Measurements from ENCODE around the gene PPIF.

PPIF gene

GRCh38 chr10:79315602-79315920 is 31.7 kb upstream of the PPIF start:
- peaks cover 28% of the 10 kb centered on the region for H3K4me1 ChIP-seq (ENCODE audit: control insufficient read depth, insufficient read depth, low read length)
- H3K9me3 ChIP-seq (ENCODE audit: control insufficient read depth, low read length): no peaks in the 10 kb centered on the region
- H3K36me3 ChIP-seq (ENCODE audit: control insufficient read depth, insufficient read depth, low read length, severe bottlenecking): peaks cover 52% of the 10 kb centered on the region
- H3K9ac ChIP-seq (ENCODE audit: low read length): no peak overlapping the region
- no peak for DNase-seq (ENCODE audit: low read depth)
- no peak overlapping the region for H3K4me3 ChIP-seq (ENCODE audit: low read length)
- no peaks in the 10 kb centered on the region for H3K27me3 ChIP-seq (replicated peaks; ENCODE audit: control insufficient read depth, insufficient read depth, low read length)

DNA sequence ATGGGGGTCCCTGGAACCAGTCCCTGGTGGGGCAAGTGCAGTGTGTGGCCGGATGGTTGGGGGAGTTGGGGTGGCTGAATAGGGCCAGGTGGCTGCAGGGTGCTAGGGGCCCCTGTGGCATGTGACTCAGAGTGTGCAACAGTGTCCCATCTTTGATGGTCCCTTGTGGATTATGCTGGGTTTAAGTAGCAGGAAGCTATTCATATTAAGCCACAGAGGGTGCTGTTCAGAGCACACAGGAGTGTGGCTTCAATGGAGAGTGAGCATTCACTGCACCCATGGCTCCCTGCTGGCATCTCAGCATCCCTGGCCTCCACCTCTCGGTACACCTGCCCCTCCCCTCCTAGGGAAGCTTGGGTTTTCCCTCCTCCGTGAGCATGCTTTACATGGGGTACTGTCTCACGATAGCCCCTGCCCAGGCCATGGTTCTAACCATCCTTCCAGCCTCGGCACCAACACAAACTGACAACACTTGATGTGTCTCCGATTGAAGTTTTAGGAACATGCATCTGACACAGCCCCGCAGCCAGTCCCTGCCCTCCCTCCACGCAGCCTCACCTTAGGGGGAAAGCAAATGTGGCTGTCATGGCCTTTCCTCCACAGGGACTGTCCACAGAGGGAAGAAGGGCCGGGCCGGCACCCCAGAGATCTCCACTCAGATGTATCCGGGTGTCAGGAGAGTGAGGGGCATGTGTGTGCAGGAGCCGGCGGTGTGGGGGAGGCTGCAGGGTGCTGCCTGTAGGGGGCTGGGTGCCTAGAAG is 30.4 kb upstream of the PPIF start:
- Histone ChIP-seq H3K9me3 (ENCODE audit: control insufficient read depth, low read length) (no peaks in the 10 kb centered on the region), H3K36me3 (ENCODE audit: control insufficient read depth, insufficient read depth, low read length, severe bottlenecking) (peaks cover 40% of the 10 kb centered on the region), H3K27me3 (replicated peaks; ENCODE audit: control insufficient read depth, insufficient read depth, low read length) (no peaks in the 10 kb centered on the region), H3K9ac (ENCODE audit: low read length) (peak overlapping the region; percentile 45), H3K4me3 (ENCODE audit: low read length) (no peak overlapping the region), H3K4me1 (ENCODE audit: control insufficient read depth, insufficient read depth, low read length) (peaks cover 40% of the 10 kb centered on the region)
- DNase-seq (ENCODE audit: low read depth): no peak

GRCh38 chr10:79318369-79318768 is 28.9 kb upstream of the PPIF start:
- no peak for DNase-seq (ENCODE audit: low read depth)
- H3K9ac ChIP-seq (ENCODE audit: low read length): no peak overlapping the region
- peaks cover 54% of the 10 kb centered on the region for H3K4me1 ChIP-seq (ENCODE audit: control insufficient read depth, insufficient read depth, low read length)
- peaks cover 26% of the 10 kb centered on the region for H3K36me3 ChIP-seq (ENCODE audit: control insufficient read depth, insufficient read depth, low read length, severe bottlenecking)
- no peaks in the 10 kb centered on the region for H3K9me3 ChIP-seq (ENCODE audit: control insufficient read depth, low read length)
- H3K4me3 ChIP-seq (ENCODE audit: low read length): no peak overlapping the region
- no peaks in the 10 kb centered on the region for H3K27me3 ChIP-seq (replicated peaks; ENCODE audit: control insufficient read depth, insufficient read depth, low read length)

DNA sequence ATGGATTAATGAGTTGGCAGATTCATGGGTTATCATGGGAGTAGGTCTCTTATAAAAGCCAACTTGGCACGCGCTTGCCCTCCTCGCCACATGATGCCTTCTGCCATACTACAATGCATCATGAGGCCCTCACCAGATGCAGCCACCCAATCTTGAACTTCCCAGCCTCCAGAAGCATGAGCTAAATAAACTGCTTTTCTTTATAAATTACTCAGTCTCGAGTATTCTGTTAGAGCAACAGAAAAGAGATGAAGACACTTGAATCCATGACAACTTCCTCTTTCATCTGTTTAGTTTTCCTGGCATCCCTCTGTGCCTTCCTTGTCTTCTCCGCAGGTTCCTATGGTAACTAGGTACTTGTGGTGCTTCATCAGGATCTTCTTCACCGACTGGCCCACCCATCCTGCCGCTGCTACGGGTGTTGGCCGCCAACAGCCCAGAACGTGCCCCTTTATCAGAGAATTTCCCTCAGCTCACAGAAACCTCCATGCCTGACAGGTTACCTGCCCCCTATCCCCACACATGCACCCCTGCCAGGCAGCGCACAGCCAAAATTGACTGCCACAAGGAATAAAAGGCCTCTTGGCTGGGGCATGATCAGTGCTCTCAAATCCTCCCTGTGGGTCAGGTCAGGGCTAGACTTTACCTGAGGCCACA is 28.0 kb upstream of the PPIF start:
- H3K4me1 ChIP-seq (ENCODE audit: control insufficient read depth, insufficient read depth, low read length): peaks cover 54% of the 10 kb centered on the region
- no peaks in the 10 kb centered on the region for H3K9me3 ChIP-seq (ENCODE audit: control insufficient read depth, low read length)
- no peaks in the 10 kb centered on the region for H3K27me3 ChIP-seq (replicated peaks; ENCODE audit: control insufficient read depth, insufficient read depth, low read length)
- no peak overlapping the region for H3K4me3 ChIP-seq (ENCODE audit: low read length)
- no peak for DNase-seq (ENCODE audit: low read depth)
- H3K9ac ChIP-seq (ENCODE audit: low read length): no peak overlapping the region
- peaks cover 17% of the 10 kb centered on the region for H3K36me3 ChIP-seq (ENCODE audit: control insufficient read depth, insufficient read depth, low read length, severe bottlenecking)

- no peaks in the 10 kb centered on the region for H3K27me3 ChIP-seq (replicated peaks; ENCODE audit: control insufficient read depth, insufficient read depth, low read length)
- no peak for DNase-seq (ENCODE audit: low read depth)
- no peaks in the 10 kb centered on the region for H3K9me3 ChIP-seq (ENCODE audit: control insufficient read depth, low read length)
- H3K4me3 ChIP-seq (ENCODE audit: low read length): no peak overlapping the region
- H3K36me3 ChIP-seq (ENCODE audit: control insufficient read depth, insufficient read depth, low read length, severe bottlenecking): peaks cover 8% of the 10 kb centered on the region
- no peak overlapping the region for H3K9ac ChIP-seq (ENCODE audit: low read length)
- peaks cover 54% of the 10 kb centered on the region for H3K4me1 ChIP-seq (ENCODE audit: control insufficient read depth, insufficient read depth, low read length)
These were observed 27.0 kb upstream of the PPIF start for GRCh38 chr10:79320316-79320715.

- Histone ChIP-seq H3K4me3 (ENCODE audit: low read length) (no peak overlapping the region), H3K27me3 (replicated peaks; ENCODE audit: control insufficient read depth, insufficient read depth, low read length) (no peaks in the 10 kb centered on the region), H3K4me1 (ENCODE audit: control insufficient read depth, insufficient read depth, low read length) (peaks cover 54% of the 10 kb centered on the region), H3K36me3 (ENCODE audit: control insufficient read depth, insufficient read depth, low read length, severe bottlenecking) (peaks cover 2% of the 10 kb centered on the region), H3K9me3 (ENCODE audit: control insufficient read depth, low read length) (no peaks in the 10 kb centered on the region), H3K9ac (ENCODE audit: low read length) (no peak overlapping the region)
- DNase-seq (ENCODE audit: low read depth): peak; percentile 86
These were observed 26.3 kb upstream of the PPIF start for GRCh38 chr10:79320820-79321493.

- Histone ChIP-seq H3K36me3 (ENCODE audit: control insufficient read depth, insufficient read depth, low read length, severe bottlenecking) (no peaks in the 10 kb centered on the region), H3K27me3 (replicated peaks; ENCODE audit: control insufficient read depth, insufficient read depth, low read length) (no peaks in the 10 kb centered on the region), H3K4me3 (ENCODE audit: low read length) (no peak overlapping the region), H3K9me3 (ENCODE audit: control insufficient read depth, low read length) (no peaks in the 10 kb centered on the region), H3K4me1 (ENCODE audit: control insufficient read depth, insufficient read depth, low read length) (peaks cover 52% of the 10 kb centered on the region), H3K9ac (ENCODE audit: low read length) (no peak overlapping the region)
- DNase-seq (ENCODE audit: low read depth): no peak
These were observed 25.8 kb upstream of the PPIF start for GRCh38 chr10:79321494-79321882.

DNA sequence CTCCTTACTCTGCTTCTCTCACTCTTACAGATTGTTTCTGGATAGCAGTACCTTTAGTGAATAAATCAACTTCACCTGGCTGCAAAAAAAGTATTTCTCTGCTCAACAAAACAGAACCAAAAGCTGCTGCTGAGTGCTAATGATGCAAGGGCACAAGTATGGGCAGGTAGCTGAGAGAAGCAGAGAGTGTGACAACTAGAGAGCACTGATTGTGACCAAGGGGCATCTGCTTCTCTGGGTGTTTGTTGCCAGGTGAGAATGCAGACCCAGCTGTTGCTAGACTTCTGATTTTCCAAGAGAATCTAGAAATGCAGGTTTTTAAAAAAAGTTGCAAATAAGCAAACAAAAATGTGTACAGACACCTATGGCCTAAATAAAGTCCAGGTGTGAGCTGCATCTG is 25.3 kb upstream of the PPIF start:
- DNase-seq (ENCODE audit: low read depth): no peak
- H3K9ac ChIP-seq (ENCODE audit: low read length): no peak overlapping the region
- H3K9me3 ChIP-seq (ENCODE audit: control insufficient read depth, low read length): no peaks in the 10 kb centered on the region
- H3K4me3 ChIP-seq (ENCODE audit: low read length): no peak overlapping the region
- H3K36me3 ChIP-seq (ENCODE audit: control insufficient read depth, insufficient read depth, low read length, severe bottlenecking): no peaks in the 10 kb centered on the region
- H3K27me3 ChIP-seq (replicated peaks; ENCODE audit: control insufficient read depth, insufficient read depth, low read length): no peaks in the 10 kb centered on the region
- peaks cover 47% of the 10 kb centered on the region for H3K4me1 ChIP-seq (ENCODE audit: control insufficient read depth, insufficient read depth, low read length)

DNA sequence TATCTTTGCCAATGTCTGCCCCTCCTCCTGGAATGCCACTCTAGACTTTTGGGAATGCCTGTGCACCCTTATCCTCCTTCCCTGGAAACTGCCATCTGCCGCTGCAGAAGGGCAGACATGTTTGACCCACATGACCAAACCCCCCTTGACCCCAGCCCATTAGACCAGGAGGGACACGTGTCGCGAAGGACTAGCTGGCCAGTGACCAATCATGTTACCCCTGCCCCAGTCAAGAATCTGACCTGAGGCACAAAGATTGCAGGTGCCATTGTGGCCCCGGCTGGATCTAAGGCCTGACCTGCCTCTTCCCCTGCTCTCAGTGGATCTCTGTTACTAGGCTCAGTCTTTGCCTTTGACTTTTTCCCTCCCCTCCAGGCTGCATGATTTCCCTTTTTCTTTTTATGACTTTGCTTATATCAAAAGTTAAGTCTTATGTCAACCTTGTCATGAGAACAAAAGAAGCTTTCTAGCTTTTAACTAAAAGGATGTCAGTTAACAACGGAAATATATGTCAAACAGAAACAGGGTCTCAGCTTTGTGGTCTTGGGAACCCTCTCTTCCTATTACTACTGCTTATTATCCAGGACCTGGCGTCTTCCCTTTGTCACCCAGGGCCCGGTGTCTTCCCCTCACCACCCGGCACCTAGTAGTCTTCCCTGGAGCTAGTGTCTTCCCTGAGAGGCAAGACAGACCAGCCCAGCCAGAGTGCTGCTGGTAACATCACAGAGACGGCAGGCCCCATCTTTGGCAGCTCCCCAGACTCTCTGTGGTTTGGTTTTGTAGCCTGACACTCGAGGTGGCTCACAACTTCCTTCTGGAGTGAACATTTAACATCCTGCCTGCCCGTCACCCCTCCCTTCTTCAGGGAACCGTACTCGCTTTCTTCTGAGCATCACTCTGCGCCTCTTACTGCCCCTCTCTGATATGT is 24.4 kb upstream of the PPIF start:
- Histone ChIP-seq H3K36me3 (ENCODE audit: control insufficient read depth, insufficient read depth, low read length, severe bottlenecking) (no peaks in the 10 kb centered on the region), H3K9ac (ENCODE audit: low read length) (no peak overlapping the region), H3K4me3 (ENCODE audit: low read length) (no peak overlapping the region), H3K4me1 (ENCODE audit: control insufficient read depth, insufficient read depth, low read length) (peaks cover 38% of the 10 kb centered on the region), H3K9me3 (ENCODE audit: control insufficient read depth, low read length) (no peaks in the 10 kb centered on the region), H3K27me3 (replicated peaks; ENCODE audit: control insufficient read depth, insufficient read depth, low read length) (no peaks in the 10 kb centered on the region)
- peak; percentile 74 for DNase-seq (ENCODE audit: low read depth)

DNA sequence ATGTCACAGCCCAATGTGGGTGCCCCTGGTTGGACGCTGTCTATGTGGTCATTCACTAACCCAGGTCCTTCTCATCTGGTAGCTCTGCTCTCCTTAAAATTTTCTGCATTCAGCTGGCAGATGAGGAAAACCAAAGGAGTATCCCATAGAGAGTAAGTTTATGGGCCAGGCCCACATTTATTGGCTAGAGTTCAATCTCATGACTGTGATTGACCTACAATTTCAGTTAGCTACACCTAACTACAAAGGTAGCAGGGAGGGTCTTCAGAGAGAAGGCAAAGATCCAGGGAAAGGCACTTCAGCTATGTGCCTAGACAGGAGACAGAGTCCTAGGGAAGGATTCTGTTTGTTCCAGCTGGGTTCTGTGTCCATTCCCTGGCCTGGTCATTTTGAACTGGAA is 23.7 kb upstream of the PPIF start:
- H3K4me1 ChIP-seq (ENCODE audit: control insufficient read depth, insufficient read depth, low read length): peaks cover 33% of the 10 kb centered on the region
- no peak for DNase-seq (ENCODE audit: low read depth)
- H3K4me3 ChIP-seq (ENCODE audit: low read length): no peak overlapping the region
- no peaks in the 10 kb centered on the region for H3K9me3 ChIP-seq (ENCODE audit: control insufficient read depth, low read length)
- H3K36me3 ChIP-seq (ENCODE audit: control insufficient read depth, insufficient read depth, low read length, severe bottlenecking): no peaks in the 10 kb centered on the region
- H3K27me3 ChIP-seq (replicated peaks; ENCODE audit: control insufficient read depth, insufficient read depth, low read length): no peaks in the 10 kb centered on the region
- H3K9ac ChIP-seq (ENCODE audit: low read length): no peak overlapping the region
